GM19467 (cell line): ENCODE data around the gene EDIL3.

ENCODE experiments used
- ATAC-seq: cut with Tn5 transposase; IDR thresholded peaks from one replicate; pipeline ENCODE4 v1.9.1; 2021; ENCODE audit warnings: mild to moderate bottlenecking, moderate library complexity; ENCODE audit not compliant: unreplicated experiment

EDIL3 gene

DNA sequence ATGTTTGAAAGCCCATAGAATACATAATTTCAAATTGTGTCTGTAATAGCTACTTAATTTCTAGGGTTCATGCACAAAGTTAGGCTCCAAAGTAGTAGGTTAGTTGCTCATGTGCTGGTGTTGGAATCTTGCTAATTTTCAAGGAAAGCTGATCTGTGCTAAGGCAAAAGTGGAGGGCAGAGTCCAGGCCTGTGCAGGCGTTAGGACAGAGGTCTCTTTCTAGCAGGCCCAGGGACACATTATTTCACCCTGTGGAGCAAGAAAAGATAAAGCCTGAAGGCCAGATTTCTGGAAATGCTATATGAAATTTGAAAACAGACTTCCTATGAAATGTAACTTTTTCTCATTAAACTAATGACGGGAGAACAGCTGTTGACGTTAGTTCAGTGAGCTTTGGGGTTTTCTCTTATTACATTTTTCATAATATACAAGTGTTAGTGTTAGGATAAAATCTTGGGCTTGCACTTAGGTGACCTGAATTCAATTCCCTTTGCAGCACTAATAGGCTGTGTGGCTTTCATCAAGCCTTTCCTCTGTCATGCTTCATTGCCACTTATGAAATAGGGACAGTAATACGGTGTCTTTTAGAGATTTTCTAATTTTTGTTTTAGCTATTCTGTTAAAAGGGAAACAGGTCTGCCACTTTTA, 467.3 kb downstream of the EDIL3 start:
- no peak for ATAC-seq

DNA sequence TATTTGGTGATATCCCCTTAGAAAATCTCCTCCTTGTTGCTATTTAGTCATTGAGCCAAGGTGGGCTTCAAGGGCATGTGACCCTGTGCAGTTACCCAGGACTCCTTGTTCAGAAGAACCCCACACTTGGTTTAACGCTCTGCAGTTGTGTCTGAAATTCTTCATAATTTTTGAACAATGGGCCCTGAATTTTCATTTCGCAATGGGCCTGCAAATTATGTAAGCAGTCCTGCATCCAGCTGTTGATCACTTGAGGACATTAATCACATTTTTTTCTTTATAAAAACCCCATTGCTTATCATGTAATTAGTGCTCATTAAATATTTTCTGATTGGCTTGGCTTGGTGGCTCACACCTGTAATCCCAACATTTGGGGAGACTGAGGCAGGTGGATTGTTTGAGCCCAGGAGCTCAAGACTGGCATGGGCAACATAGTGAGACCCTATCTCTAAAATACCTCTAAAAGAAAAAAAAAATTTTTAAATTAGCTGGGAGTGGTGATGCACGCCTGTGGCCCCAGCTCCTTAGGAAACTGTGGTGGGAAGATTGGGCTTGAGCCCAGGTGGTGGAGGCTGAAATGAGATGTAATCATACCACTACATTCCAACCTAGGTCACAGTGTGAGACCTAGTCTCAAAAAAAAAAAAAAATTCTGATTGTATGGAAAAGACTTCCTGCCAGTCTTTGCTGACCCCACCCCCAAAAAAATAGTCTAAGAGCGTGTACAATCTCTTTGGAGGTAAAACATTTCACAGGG, 469.8 kb downstream of the EDIL3 start:
- ATAC-seq: no peak

DNA sequence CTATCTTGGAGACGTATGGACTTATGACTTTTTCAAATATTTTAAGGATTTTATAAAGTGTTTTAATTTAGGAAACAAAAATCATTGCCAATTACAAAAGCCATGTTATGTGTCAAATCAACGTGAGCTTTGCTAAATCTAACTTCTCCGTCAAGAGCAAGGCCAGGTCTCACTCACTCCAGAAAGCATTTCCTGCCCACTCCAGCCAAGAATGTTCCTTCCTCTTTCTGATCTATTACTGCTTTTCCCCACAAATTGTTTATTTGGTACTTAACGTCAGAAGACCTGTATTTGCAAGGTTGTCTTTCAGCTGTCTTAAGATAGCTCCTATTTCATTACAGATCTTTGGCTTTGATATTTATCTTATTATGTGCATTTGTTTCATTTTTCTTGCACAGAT, 470.5 kb downstream of the EDIL3 start:
- no peak for ATAC-seq

DNA sequence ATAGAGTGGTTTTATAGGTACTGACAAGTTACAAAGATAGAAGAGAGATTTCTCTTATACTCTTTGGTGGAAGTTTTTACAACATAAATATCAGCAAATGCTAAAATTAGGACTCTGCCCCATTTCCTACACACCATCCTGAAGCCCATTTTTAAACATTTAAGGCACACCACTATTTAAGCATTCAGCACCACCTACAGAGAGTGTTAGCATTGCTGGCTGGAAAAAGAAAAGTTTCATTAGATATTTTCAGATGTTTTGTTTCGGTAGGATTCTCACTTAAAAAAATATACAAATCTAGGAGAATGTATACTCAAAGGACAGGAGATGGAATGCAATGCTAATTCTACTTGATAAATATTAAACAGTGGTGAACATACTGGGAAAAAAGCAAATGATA, 471.1 kb downstream of the EDIL3 start:
- ATAC-seq: no peak

DNA sequence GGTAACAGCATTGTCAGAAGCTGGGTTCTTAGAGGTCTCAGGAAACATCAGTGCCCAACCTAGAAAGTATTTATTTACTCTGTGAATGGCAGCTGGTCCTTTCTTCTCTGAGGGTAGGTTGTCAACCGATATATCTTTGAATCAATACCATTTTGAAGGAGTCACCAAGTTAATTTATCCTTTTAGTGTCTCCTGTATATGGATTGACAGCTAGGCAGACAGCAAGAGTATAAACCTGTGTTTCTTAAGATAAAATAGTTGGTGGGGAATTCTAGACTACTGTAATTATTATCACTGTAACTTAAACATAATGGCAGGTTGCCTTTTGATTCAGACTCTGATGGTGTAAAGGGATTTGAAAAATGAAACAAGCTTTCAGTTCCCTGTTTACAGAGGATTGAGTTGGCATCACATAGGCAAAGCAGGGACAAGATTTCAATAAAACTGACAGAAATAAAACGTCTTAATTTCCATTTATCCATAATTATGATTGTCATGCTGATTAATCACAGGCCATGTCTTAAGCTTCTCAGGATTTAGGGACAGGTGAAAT, 473.2 kb downstream of the EDIL3 start:
- ATAC-seq: no peak

DNA sequence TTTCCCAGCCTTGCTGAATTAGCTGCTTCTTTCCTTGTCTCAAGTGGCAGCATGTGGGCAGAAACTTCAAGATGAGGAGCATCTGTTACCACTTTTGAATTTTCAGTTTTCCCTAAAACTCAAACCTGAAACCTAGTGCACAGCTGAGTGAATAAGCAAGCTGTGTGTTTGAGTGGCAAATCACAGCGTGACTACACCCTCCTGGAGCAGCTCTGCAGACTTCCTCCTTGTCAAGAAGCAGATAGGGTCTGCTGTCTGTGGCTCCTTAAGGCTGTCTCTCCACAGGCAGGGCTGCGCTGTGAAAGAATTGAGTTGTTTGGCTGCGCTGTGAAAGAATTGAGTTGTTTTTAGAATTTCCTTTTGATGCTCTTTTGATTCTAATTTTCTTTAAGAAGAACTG, 484.4 kb downstream of the EDIL3 start:
- no peak for ATAC-seq

DNA sequence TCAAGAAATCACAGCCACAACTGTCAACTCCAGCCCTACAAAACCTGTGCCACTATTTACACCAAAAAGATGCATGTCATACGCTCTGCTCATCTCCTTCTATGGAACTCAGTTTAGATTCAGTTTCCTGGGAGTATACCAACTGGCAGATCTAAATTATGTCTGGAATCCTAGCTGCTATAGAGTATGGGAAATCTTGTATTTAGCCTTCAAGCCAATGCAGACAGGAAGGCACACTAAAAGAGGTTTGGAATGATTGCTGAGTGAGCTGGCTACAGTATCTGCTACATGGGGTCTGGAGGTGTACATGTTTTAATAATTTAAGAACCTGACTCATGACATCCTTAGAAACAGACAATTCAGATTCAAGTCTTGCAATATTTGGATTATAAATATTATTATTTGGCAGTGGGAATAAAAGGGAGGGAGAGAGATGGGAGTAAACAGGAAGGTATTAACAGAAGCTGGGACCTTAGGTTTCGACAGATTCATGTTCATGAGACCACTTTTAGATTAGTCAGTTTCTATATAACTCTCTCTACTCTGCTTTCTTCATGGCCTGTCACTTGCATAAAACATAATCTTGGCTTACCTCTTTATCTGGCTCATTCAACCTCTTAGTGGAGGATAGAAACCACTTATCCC, 485.2 kb downstream of the EDIL3 start:
- no peak for ATAC-seq

DNA sequence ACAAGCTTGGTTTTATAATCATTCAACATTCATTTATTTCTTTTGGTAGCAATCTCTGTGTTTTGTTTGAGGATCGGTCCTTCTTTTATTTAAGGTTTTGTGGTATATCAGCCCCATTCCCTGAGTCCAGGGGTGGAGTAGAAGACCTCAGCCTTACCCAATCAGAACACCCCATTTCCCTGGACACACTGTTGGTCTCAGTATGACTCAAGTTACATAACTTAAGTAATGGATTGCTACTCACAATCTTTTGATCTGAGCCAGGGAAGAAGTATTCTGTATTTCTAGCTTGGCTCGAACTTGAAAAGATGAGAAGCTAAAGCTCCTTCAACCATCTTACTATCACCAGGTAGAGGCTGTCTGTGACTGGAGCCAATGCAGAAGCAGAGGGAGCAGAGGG, 488.8 kb downstream of the EDIL3 start:
- no peak for ATAC-seq

DNA sequence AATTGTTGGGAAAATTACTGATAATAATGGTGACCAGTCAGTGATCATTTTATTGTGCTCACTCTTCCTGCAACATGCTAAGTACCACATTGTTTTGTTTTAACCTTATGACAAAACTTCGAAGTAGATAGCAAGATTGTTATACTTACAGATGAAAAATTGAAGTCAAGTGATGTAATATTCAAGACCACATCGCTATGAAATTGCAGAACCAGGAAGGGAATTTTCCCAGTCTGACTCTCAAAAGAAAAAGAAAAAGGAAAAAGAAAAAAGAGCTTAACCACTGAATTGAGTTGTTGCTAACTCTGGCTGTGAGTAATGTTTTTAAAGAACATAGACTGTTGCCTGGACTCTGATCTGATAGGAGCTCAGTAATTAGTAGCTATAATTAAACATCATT, 493.4 kb downstream of the EDIL3 start:
- ATAC-seq: no peak
